IMR-90 (cell line): ENCODE results near the gene KIAA0825. TPM values are rescaled to one million over a fixed set of nuclear protein-coding genes. Genes with fewer than 3 reads are reported as not detected.

Source experiments
- ATAC-seq: fragments of 200-7000 bp; cut with Tn5 transposase; 2 replicates; pipeline ENCODE4 v1.9.1; 2020; ENCODE audit warnings: low read depth, mild to moderate bottlenecking, moderate library complexity
- BruUV-seq: library from RNA; stranded (reverse); fragments of 400-500 nt; replicated peaks from 2 replicates; lab custom pipeline; 2021; lab: Mats Ljungman, UMichigan
- CTCF ChIA-PET: fragments of 300-600 bp; formaldehyde crosslinking; extraction: SDS; loops from one replicate; lab custom pipeline; 2021; ENCODE audit warnings: antibody characterized with exemption; lab: Yijun Ruan, JAX
- POLR2A ChIA-PET: fragments of 300-600 bp; sonication (Branson Sonifier 250); formaldehyde crosslinking; loops from one replicate; lab custom pipeline; 2022; ENCODE audit warnings: antibody characterized with exemption; ENCODE audit not compliant: unreplicated experiment; lab: Charles Lee
- DNase-seq: peaks from one replicate; pipeline ENCODE4 v3.0.0; 2013
- H2AFZ ChIP-seq: replicated peaks from 2 replicates; pipeline ENCODE3; 2013; ENCODE audit warnings: low read length, mild to moderate bottlenecking; ENCODE audit not compliant: poor library complexity
- H2AK5ac ChIP-seq: 2 replicates; pipeline ENCODE4 v1.6.1; 2013; ENCODE audit warnings: low read depth, low read length, inconsistent platforms
- H2AK9ac ChIP-seq: replicated peaks from 2 replicates; pipeline ENCODE3; 2013; ENCODE audit warnings: mild to moderate bottlenecking, low read depth, low read length, moderate library complexity; ENCODE audit not compliant: poor library complexity
- H2BK120ac ChIP-seq: 2 replicates; pipeline ENCODE4 v1.6.1; 2013; ENCODE audit warnings: low read depth, low read length, inconsistent platforms
- H2BK15ac ChIP-seq: 3 replicates; pipeline ENCODE4 v1.6.1; 2013; ENCODE audit warnings: low read depth, low read length, inconsistent platforms
- H2BK20ac ChIP-seq: 2 replicates; pipeline ENCODE4 v1.6.1; 2013; ENCODE audit warnings: low read depth, mild to moderate bottlenecking, inconsistent platforms, low read length, moderate library complexity
- H2BK5ac ChIP-seq: 2 replicates; pipeline ENCODE4 v1.6.1; 2013; ENCODE audit warnings: mild to moderate bottlenecking, low read depth, low read length, inconsistent platforms; ENCODE audit not compliant: poor library complexity, severe bottlenecking
- H3K14ac ChIP-seq: replicated peaks from 2 replicates; pipeline ENCODE4 v1.6.1; 2013; ENCODE audit warnings: low read depth, low read length, inconsistent platforms
- H3K18ac ChIP-seq: 2 replicates; pipeline ENCODE4 v1.6.1; 2013; ENCODE audit warnings: low read depth, low read length, control low read depth
- H3K23ac ChIP-seq: 2 replicates; pipeline ENCODE4 v1.6.1; 2013; ENCODE audit warnings: low read depth, low read length, inconsistent platforms
- H3K27ac ChIP-seq: 2 replicates; pipeline ENCODE4 v1.5.1; 2013; ENCODE audit warnings: mild to moderate bottlenecking, control low read depth, low read length; ENCODE audit not compliant: insufficient read depth
- H3K27me3 ChIP-seq: 2 replicates; pipeline ENCODE4 v1.6.1; 2013; ENCODE audit warnings: low read length; ENCODE audit not compliant: control insufficient read depth, insufficient read depth
- H3K36me3 ChIP-seq: 2 replicates; pipeline ENCODE4 v1.6.1; 2013; ENCODE audit warnings: low read length, mixed read lengths; ENCODE audit not compliant: control insufficient read depth, insufficient read depth
- H3K4ac ChIP-seq: 2 replicates; pipeline ENCODE4 v1.6.1; 2013; ENCODE audit warnings: low read depth, low read length, inconsistent platforms
- H3K4me1 ChIP-seq: 2 replicates; pipeline ENCODE4 v1.6.1; 2013; ENCODE audit warnings: low read length, mixed read lengths; ENCODE audit not compliant: control insufficient read depth, insufficient read depth
- H3K4me2 ChIP-seq: 2 replicates; pipeline ENCODE4 v1.6.1; 2013; ENCODE audit warnings: low read depth, mild to moderate bottlenecking, control low read depth, low read length, moderate library complexity
- H3K4me3 ChIP-seq: 2 replicates; pipeline ENCODE4 v1.5.1; 2013; ENCODE audit warnings: low read depth, mild to moderate bottlenecking, control low read depth, low read length, moderate library complexity; ENCODE audit not compliant: insufficient read depth
- H3K56ac ChIP-seq: 2 replicates; pipeline ENCODE4 v1.6.1; 2013; ENCODE audit warnings: low read length, inconsistent platforms; ENCODE audit not compliant: insufficient read depth; ENCODE audit errors: extremely low read depth
- H3K79me1 ChIP-seq, 2 experiments: 2 replicates each; pipeline ENCODE4 v1.6.1; 2013; ENCODE audit warnings: low read length in 2 of 2, inconsistent platforms in 1 of 2, low read depth in 1 of 2
- H3K9ac ChIP-seq: 2 replicates; pipeline ENCODE4 v1.6.1; 2013; ENCODE audit warnings: low read depth, low read length, control low read depth
- H3K9me1 ChIP-seq: 2 replicates; pipeline ENCODE4 v1.6.1; 2013; ENCODE audit warnings: low read length, inconsistent platforms; ENCODE audit not compliant: insufficient read depth
- H3K9me3 ChIP-seq: 2 replicates; pipeline ENCODE4 v1.6.1; 2013; ENCODE audit warnings: low read length; ENCODE audit not compliant: control insufficient read depth, insufficient read depth
- H4K20me1 ChIP-seq: 2 replicates; pipeline ENCODE4 v1.6.1; 2013; ENCODE audit warnings: low read length, inconsistent platforms; ENCODE audit not compliant: insufficient read depth
- H4K5ac ChIP-seq: 2 replicates; pipeline ENCODE4 v1.6.1; 2013; ENCODE audit warnings: mild to moderate bottlenecking, low read depth, low read length, control low read depth
- H4K8ac ChIP-seq, 2 experiments: 2 replicates each; pipeline ENCODE4 v1.6.1; 2013; ENCODE audit warnings: low read depth in 2 of 2, low read length in 2 of 2, control low read depth in 1 of 2, inconsistent platforms in 1 of 2
- H4K91ac ChIP-seq: 2 replicates; pipeline ENCODE4 v1.6.1; 2013; ENCODE audit warnings: low read depth, low read length, inconsistent platforms; ENCODE audit not compliant: insufficient read depth
- BHLHE40 ChIP-seq: fragments of 150-350 bp; IDR thresholded peaks from 2 replicates; pipeline ENCODE4 v1.6.1; 2016; ENCODE audit warnings: mild to moderate bottlenecking, low read depth, low read length
- CEBPB ChIP-seq: IDR thresholded peaks from 2 replicates; pipeline ENCODE4 v1.6.1; 2012; ENCODE audit warnings: low read depth, low read length, improper control_type of control experiment
- CHD1 ChIP-seq: IDR thresholded peaks from 2 replicates; pipeline ENCODE4 v1.6.1; 2012; ENCODE audit warnings: low read depth, low read length, improper control_type of control experiment
- CTCF ChIP-seq: conservative IDR thresholded peaks from 2 replicates; pipeline ENCODE4 v1.5.1; 2012; ENCODE audit warnings: mild to moderate bottlenecking, low read depth, low read length, improper control_type of control experiment
- FOS ChIP-seq: fragments of 150-350 bp; IDR thresholded peaks from 2 replicates; pipeline ENCODE4 v1.6.1; 2016; ENCODE audit warnings: low read depth, low read length
- MAFK ChIP-seq: IDR thresholded peaks from 2 replicates; pipeline ENCODE4 v1.6.1; 2012; ENCODE audit warnings: low read depth, low read length, improper control_type of control experiment
- MAZ ChIP-seq: IDR thresholded peaks from 2 replicates; pipeline ENCODE4 v1.6.1; 2012; ENCODE audit warnings: low read depth, mild to moderate bottlenecking, low read length, improper control_type of control experiment, moderate library complexity, borderline replicate concordance
- MXI1 ChIP-seq: IDR thresholded peaks from 2 replicates; pipeline ENCODE4 v1.6.1; 2012; ENCODE audit warnings: low read depth, mild to moderate bottlenecking, low read length, moderate library complexity, borderline replicate concordance
- NFE2L2 ChIP-seq: fragments of 150-350 bp; IDR thresholded peaks from 2 replicates; pipeline ENCODE4 v1.6.1; 2016; ENCODE audit warnings: low read depth, mild to moderate bottlenecking, low read length
- POLR2A ChIP-seq: IDR thresholded peaks from 2 replicates; pipeline ENCODE4 v1.6.1; 2012; ENCODE audit warnings: mild to moderate bottlenecking, low read depth, low read length
- RAD21 ChIP-seq: IDR thresholded peaks from 2 replicates; pipeline ENCODE4 v1.6.1; 2012; ENCODE audit warnings: low read length, improper control_type of control experiment
- RCOR1 ChIP-seq: IDR thresholded peaks from 2 replicates; pipeline ENCODE4 v1.6.1; 2012; ENCODE audit warnings: mild to moderate bottlenecking, low read length, improper control_type of control experiment; ENCODE audit not compliant: insufficient replicate concordance
- RFX5 ChIP-seq: IDR thresholded peaks from 2 replicates; pipeline ENCODE4 v1.8.0; 2012; ENCODE audit warnings: low read depth, mild to moderate bottlenecking, low read length, moderate library complexity
- SMC3 ChIP-seq: fragments of 150-350 bp; IDR thresholded peaks from 2 replicates; pipeline ENCODE4 v1.6.1; 2016; ENCODE audit warnings: low read depth, mild to moderate bottlenecking, antibody characterized with exemption, low read length, moderate library complexity
- USF2 ChIP-seq: fragments of 150-350 bp; IDR thresholded peaks from 2 replicates; pipeline ENCODE4 v1.6.1; 2017; ENCODE audit warnings: mild to moderate bottlenecking, antibody characterized with exemption, low read length, low read depth
- WGBS, 2 experiments: methylation state at CpG; one replicate each; pipeline versions ENCODE4 v1.1.5 to v1.1.7; 2013; ENCODE audit warnings: missing lambda C conversion rate in 2 of 2; ENCODE audit not compliant: insufficient read length in 1 of 2; ENCODE audit errors: extremely low coverage in 2 of 2; 5-methylcytosine and 5-hydroxymethylcytosine counted together
- dilution Hi-C: fragments of 300-500 bp; cut with HindIII; formaldehyde crosslinking; loops from one replicate; pipeline ENCODE4 v1.14.3; 2018; ENCODE audit warnings: low sequenced_read_pairs; ENCODE audit not compliant: unreplicated experiment
- in situ Hi-C: fragments of 300-500 bp; cut with MboI; formaldehyde crosslinking; loops from 3 replicates; pipeline ENCODE4 v1.14.3; 2019; ENCODE audit warnings: low sequenced_read_pairs, inconsistent platforms, mixed read lengths
- intact Hi-C: fragments of 100-400 bp; cut with micrococcal nuclease; formaldehyde crosslinking; loops from 2 replicates; pipeline ENCODE4 v1.10.0; 2022
- polyA plus RNA-seq, 3 experiments: library from polyadenylated mRNA; depleted of rRNA; stranded (reverse); fragments of >200 nt; gene quantifications; 2 replicates each; pipeline ENCODE4 v1.2.3, GENCODE V29; 2012; ENCODE audit warnings: low replicate concordance in 1 of 3
- total RNA-seq: library from RNA; depleted of rRNA; stranded (reverse); fragments of >200 nt; gene quantifications from 2 replicates; pipeline ENCODE4 v1.2.3, GENCODE V29; 2012
- TF ChIP-seq, protein P1 (sequence below): fragments of 150-350 bp; IDR thresholded peaks from 2 replicates; pipeline ENCODE4 v1.6.1; 2016; ENCODE audit warnings: low read depth, mild to moderate bottlenecking, low read length, moderate library complexity, borderline replicate concordance

The KIAA0825 gene
- total and polyA plus RNA-seq, 2 of the 4 experiments (the other 2 are of a cell fraction), result 0.46 to 1.8 TPM

DNA sequence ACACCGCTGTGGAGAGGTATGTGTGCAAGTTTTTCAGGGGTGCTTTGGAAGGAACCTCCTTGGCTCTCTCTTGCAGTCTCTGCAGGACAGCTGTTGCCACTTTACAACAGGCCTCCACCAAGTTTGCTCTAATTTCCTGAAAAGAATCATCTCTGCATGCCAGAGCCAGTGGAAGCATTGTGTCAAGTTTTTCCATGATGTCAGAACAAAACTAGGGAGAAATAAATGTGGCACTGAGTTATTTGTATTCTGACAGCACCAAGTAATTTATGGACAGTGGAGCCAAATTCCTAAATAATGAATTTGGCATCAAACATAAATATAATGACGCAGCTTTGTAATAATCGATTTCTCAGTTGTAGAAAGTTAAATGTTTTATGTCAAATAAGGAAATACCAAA lies 146.9 kb downstream of the KIAA0825 start:
- no peak overlapping the region for H2BK20ac ChIP-seq
- H3K9ac ChIP-seq, result no peak overlapping the region
- H3K36me3 ChIP-seq, result no peaks in the 10 kb centered on the region
- H2AK9ac ChIP-seq, result no peak overlapping the region
- no peaks in the 10 kb centered on the region for H3K9me3 ChIP-seq
- CTCF ChIA-PET, result no interaction called here
- no CpG with 5 or more reads among the region's 3 CpGs for WGBS, 2 experiments
- H2BK15ac ChIP-seq, result no peak overlapping the region
- H3K4ac ChIP-seq, result no peak overlapping the region
- in situ Hi-C loops, result no loop called here
- H3K14ac ChIP-seq, result no peak overlapping the region
- no TSS peak for BruUV-seq
- H2BK120ac ChIP-seq, result no peak overlapping the region
- no peak for TF ChIP-seq CTCF
- no peak for TF ChIP-seq MAFK
- TF ChIP-seq, protein P1, sequence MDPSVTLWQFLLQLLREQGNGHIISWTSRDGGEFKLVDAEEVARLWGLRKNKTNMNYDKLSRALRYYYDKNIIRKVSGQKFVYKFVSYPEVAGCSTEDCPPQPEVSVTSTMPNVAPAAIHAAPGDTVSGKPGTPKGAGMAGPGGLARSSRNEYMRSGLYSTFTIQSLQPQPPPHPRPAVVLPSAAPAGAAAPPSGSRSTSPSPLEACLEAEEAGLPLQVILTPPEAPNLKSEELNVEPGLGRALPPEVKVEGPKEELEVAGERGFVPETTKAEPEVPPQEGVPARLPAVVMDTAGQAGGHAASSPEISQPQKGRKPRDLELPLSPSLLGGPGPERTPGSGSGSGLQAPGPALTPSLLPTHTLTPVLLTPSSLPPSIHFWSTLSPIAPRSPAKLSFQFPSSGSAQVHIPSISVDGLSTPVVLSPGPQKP, result no peak
- TF ChIP-seq USF2, result no peak
- no peak for TF ChIP-seq SMC3
- TF ChIP-seq MXI1, result no peak
- TF ChIP-seq NFE2L2, result no peak
- TF ChIP-seq CHD1, result no peak
- no peak for TF ChIP-seq CEBPB
- no peak for TF ChIP-seq FOS
- no peak for TF ChIP-seq BHLHE40
- no peak for TF ChIP-seq POLR2A
- TF ChIP-seq MAZ, result no peak
- no peak for TF ChIP-seq RAD21
- no peak for TF ChIP-seq RFX5
- no peak for TF ChIP-seq RCOR1
- POLR2A ChIA-PET, result no interaction called here
- H3K4me3 ChIP-seq, result no peak overlapping the region
- no peak for ATAC-seq
- no peak overlapping the region for H4K8ac ChIP-seq
- H2AK5ac ChIP-seq, result no peak overlapping the region
- no peak overlapping the region for H4K91ac ChIP-seq
- no peak overlapping the region for H3K27ac ChIP-seq
- dilution Hi-C loops, result no loop called here
- H3K4me1 ChIP-seq, result no peaks in the 10 kb centered on the region; the same call in 1 of the 2 replicates
- no peaks in the 10 kb centered on the region for H3K27me3 ChIP-seq
- DNase-seq, result no peak
- no peaks in the 10 kb centered on the region for H3K9me1 ChIP-seq
- no peak overlapping the region for H3K56ac ChIP-seq
- no peak overlapping the region for H4K5ac ChIP-seq
- H3K4me2 ChIP-seq, result no peak overlapping the region
- H4K20me1 ChIP-seq, result no peaks in the 10 kb centered on the region
- no peak overlapping the region; the same call in 1 of the 2 replicates for H3K18ac ChIP-seq
- H2AFZ ChIP-seq, result no peak overlapping the region
- no peak overlapping the region for H2BK5ac ChIP-seq
- no peak overlapping the region for H3K23ac ChIP-seq
- intact Hi-C loops, result no loop called here
- H3K79me1 ChIP-seq, result no peaks in the 10 kb centered on the region
